OCI-LY3 (cell line): ENCODE results near the gene BAZ1A.

Source experiments
- EZH2phosphoT487 ChIP-seq: fragments of 200-600 bp; shearing (Covaris generic); IDR thresholded peaks from 2 replicates; pipeline ENCODE4 v1.6.1; 2018; ENCODE audit warnings: antibody characterized with exemption, mixed run types, low read depth
- TF ChIP-seq, protein P1 (sequence below): fragments of 200-600, 300-600 bp; sonication (generic); IDR thresholded peaks from 2 replicates; pipeline ENCODE4 v1.5.1; 2014; ENCODE audit warnings: antibody characterized with exemption, low read length, low read depth

DNA sequence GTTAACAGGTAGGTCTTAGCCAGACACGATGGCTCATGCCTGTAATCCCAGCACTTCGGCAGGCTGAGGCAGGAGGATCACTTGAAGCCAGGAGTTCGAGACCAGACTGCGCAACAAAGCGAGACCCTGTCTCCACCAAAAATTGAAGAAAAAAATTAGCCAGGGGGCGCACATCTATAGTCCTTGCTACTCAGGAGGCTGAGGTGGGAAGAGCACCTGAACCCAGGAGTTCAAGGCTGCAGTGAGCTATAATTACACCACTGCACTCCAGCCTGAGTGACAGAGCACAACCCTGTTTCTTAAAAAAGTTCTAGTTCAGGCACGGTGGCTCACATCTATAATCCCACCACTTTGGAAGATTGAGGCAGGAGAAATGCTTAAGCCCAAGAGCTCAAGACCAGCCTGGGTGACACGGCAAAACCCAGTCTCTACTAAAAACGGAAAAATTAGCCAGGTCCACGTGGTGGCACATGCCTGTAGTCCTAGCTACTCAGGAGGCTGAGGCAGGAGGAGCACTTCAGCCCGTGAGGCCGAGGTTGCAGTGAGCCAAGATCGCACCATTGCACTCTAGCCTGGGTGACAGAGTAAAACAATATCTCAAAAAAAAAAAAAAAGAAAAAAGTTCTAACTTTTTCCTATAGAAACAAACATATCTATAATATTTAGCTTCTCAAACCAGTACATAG lies 9.1 kb downstream of the BAZ1A start:
- TF ChIP-seq, protein P1, sequence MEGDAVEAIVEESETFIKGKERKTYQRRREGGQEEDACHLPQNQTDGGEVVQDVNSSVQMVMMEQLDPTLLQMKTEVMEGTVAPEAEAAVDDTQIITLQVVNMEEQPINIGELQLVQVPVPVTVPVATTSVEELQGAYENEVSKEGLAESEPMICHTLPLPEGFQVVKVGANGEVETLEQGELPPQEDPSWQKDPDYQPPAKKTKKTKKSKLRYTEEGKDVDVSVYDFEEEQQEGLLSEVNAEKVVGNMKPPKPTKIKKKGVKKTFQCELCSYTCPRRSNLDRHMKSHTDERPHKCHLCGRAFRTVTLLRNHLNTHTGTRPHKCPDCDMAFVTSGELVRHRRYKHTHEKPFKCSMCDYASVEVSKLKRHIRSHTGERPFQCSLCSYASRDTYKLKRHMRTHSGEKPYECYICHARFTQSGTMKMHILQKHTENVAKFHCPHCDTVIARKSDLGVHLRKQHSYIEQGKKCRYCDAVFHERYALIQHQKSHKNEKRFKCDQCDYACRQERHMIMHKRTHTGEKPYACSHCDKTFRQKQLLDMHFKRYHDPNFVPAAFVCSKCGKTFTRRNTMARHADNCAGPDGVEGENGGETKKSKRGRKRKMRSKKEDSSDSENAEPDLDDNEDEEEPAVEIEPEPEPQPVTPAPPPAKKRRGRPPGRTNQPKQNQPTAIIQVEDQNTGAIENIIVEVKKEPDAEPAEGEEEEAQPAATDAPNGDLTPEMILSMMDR = no peak
- TF ChIP-seq EZH2phosphoT487 = no peak
